DOHH2 (cell line): ENCODE measurements around the gene NRDE2.
"Not testable (repeated sequence)": the region's sequence is repeated elsewhere in the genome, so short reads cannot be mapped to it uniquely, and the experiment has no call there.

Source experiments
- H3F3A ChIP-seq: fragments of 200-600 bp; sonication (generic), shearing (Covaris generic); 2 replicates; pipeline ENCODE4 v1.6.0; 2016; ENCODE audit warnings: antibody characterized with exemption, mild to moderate bottlenecking; ENCODE audit not compliant: control insufficient read depth, insufficient read depth
- H3K27ac ChIP-seq: fragments of 200-600 bp; sonication (generic); 2 replicates; pipeline ENCODE4 v1.5.1; 2014; ENCODE audit warnings: low read depth, mild to moderate bottlenecking, low read length, moderate library complexity
- H3K27me3 ChIP-seq: fragments of 200-600 bp; sonication (generic); 2 replicates; pipeline ENCODE4 v1.6.1; 2014; ENCODE audit warnings: mild to moderate bottlenecking, low read length, mixed read lengths; ENCODE audit not compliant: control insufficient read depth
- H3K36me3 ChIP-seq: fragments of 200-600 bp; sonication (generic); 2 replicates; pipeline ENCODE4 v1.6.1; 2014; ENCODE audit warnings: mild to moderate bottlenecking, low read length, moderate library complexity, mixed read lengths; ENCODE audit not compliant: control insufficient read depth
- H3K4me1 ChIP-seq: fragments of 200-600 bp; sonication (generic); 2 replicates; pipeline ENCODE4 v1.6.1; 2014; ENCODE audit warnings: mild to moderate bottlenecking, low read length, mixed read lengths; ENCODE audit not compliant: control insufficient read depth
- H3K4me2 ChIP-seq: fragments of 200-600 bp; sonication (generic); 2 replicates; pipeline ENCODE4 v1.6.0; 2014; ENCODE audit warnings: mild to moderate bottlenecking, low read length, moderate library complexity
- H3K4me3 ChIP-seq: fragments of 200-600 bp; sonication (generic); 2 replicates; pipeline ENCODE4 v1.5.1; 2014; ENCODE audit warnings: mild to moderate bottlenecking, low read length, mixed read lengths
- H3K79me2 ChIP-seq: fragments of 200-600 bp; sonication (generic); 2 replicates; pipeline ENCODE4 v1.6.1; 2014; ENCODE audit warnings: mild to moderate bottlenecking, low read length, mixed read lengths; ENCODE audit not compliant: control insufficient read depth
- H3K9me2 ChIP-seq: fragments of 200-600 bp; sonication (generic); replicated peaks from 2 replicates; pipeline ENCODE4 v1.6.1; 2014; ENCODE audit warnings: mild to moderate bottlenecking, low read length, mixed read lengths; ENCODE audit not compliant: control insufficient read depth
- H3K9me3 ChIP-seq: fragments of 200-600 bp; sonication (generic); 2 replicates; pipeline ENCODE4 v1.6.1; 2014; ENCODE audit warnings: antibody characterized with exemption, low read length, mixed read lengths; ENCODE audit not compliant: control insufficient read depth, insufficient read depth
- H4K20me1 ChIP-seq: fragments of 200-600 bp; sonication (generic); 2 replicates; pipeline ENCODE4 v1.6.0; 2014; ENCODE audit warnings: low read depth, mild to moderate bottlenecking, antibody characterized with exemption, low read length, moderate library complexity; ENCODE audit not compliant: control insufficient read depth, insufficient read depth
- CTCF ChIP-seq: fragments of 200-600 bp; sonication (generic); IDR thresholded peaks from one replicate; pipeline ENCODE4 v1.5.1; 2014; ENCODE audit warnings: antibody characterized with exemption, mild to moderate bottlenecking, low read depth, low read length; ENCODE audit not compliant: poor library complexity, severe bottlenecking
- EZH2phosphoT487 ChIP-seq: fragments of 200-600 bp; sonication (generic); IDR thresholded peaks from 2 replicates; pipeline ENCODE4 v1.6.1; 2017; ENCODE audit warnings: borderline replicate concordance, mild to moderate bottlenecking, antibody characterized with exemption, low read length, moderate library complexity, mixed read lengths

The NRDE2 gene

GRCh38 chr14:90341784-90342183, 10.0 kb upstream of the NRDE2 start:
- H3K79me2 ChIP-seq = no peaks in the 10 kb centered on the region
- no peak overlapping the region for H3K4me2 ChIP-seq
- H3K9me2 ChIP-seq = no peaks in the 10 kb centered on the region
- no peaks in the 10 kb centered on the region for H3K9me3 ChIP-seq
- no peak overlapping the region for H3K4me3 ChIP-seq
- H3K27ac ChIP-seq = no peak overlapping the region
- peaks cover 13% of the 10 kb centered on the region for H3K27me3 ChIP-seq
- no peaks in the 10 kb centered on the region for H3F3A ChIP-seq
- TF ChIP-seq CTCF (no peak), EZH2phosphoT487 (no peak)
- H4K20me1 ChIP-seq = no peaks in the 10 kb centered on the region
- H3K4me1 ChIP-seq = no peaks in the 10 kb centered on the region
- no peaks in the 10 kb centered on the region for H3K36me3 ChIP-seq

DNA sequence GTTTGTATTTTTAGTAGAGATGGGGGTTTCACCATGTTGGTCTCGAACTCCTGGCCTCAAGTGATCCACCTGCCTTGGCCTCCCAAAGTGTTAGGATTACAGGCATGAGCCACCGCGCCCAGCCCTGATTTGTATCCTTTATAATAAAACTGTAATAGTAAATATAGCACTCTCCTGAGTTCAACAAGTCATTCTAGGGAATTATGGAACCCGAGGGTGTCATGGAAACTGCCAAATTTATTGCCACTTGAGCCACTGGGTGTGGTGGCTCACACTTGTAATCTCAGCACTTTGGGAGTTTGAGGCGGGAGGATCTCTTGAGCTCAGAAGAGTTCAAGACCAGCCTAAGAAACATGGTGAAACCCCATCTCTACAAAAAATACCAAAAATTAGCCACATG, 9.5 kb upstream of the NRDE2 start:
- H3K79me2 ChIP-seq, H3K36me3 ChIP-seq, H3K9me3 ChIP-seq, H3K27ac ChIP-seq, H3K4me1 ChIP-seq, H3K4me2 ChIP-seq, H3K9me2 ChIP-seq, H4K20me1 ChIP-seq, H3F3A ChIP-seq, H3K4me3 ChIP-seq: not testable (repeated sequence)
- H3K27me3 ChIP-seq = peaks cover 19% of the 10 kb centered on the region

- Histone ChIP-seq H3K4me2 (no peak overlapping the region), H3K27ac (no peak overlapping the region), H3K4me3 (no peak overlapping the region), H3K27me3 (peaks cover 24% of the 10 kb centered on the region), H3K4me1 (peaks cover 6% of the 10 kb centered on the region), H3K36me3 (no peaks in the 10 kb centered on the region), H4K20me1 (no peaks in the 10 kb centered on the region), H3K9me3 (no peaks in the 10 kb centered on the region), H3K9me2 (no peaks in the 10 kb centered on the region), H3F3A (no peaks in the 10 kb centered on the region), H3K79me2 (no peaks in the 10 kb centered on the region)
- TF ChIP-seq CTCF (no peak), EZH2phosphoT487 (no peak)
These were observed 5.2 kb upstream of the NRDE2 start for GRCh38 chr14:90336985-90337384.

DNA sequence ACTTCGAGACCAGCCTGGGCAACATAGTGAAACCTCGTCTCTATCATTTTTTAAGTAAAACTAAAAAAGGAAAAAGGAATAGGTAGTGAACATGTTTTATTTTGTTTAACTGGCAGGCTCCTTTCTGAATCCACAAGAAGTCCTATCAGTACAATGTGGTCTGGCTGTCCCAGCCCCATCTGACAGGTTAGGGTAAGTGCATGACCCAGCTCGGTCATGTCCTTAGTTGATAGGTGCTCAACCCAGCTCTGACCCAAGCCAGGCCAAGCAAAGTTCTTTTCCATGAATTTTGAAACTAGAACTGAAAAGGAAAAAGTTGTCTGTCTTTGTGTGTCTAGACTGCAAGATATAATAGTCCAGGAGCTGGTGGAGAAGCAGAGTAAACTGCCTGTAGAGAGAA, 4.7 kb upstream of the NRDE2 start:
- TF ChIP-seq EZH2phosphoT487 (no peak), CTCF (no peak)
- H3K4me2 ChIP-seq = no peak overlapping the region
- H4K20me1 ChIP-seq = no peaks in the 10 kb centered on the region
- H3K9me2 ChIP-seq = no peaks in the 10 kb centered on the region
- no peak overlapping the region for H3K4me3 ChIP-seq
- peaks cover 24% of the 10 kb centered on the region for H3K27me3 ChIP-seq
- H3K9me3 ChIP-seq = no peaks in the 10 kb centered on the region
- H3K79me2 ChIP-seq = peaks cover 3% of the 10 kb centered on the region
- H3K36me3 ChIP-seq = no peaks in the 10 kb centered on the region
- no peaks in the 10 kb centered on the region for H3F3A ChIP-seq
- H3K4me1 ChIP-seq = peaks cover 6% of the 10 kb centered on the region
- no peak overlapping the region for H3K27ac ChIP-seq
